Right lobe of liver (tissue), 4 donors: ENCODE measurements around the gene GNAI2.

Source experiments
- CTCF ChIP-seq, 4 donors: fragments of 200-600 bp in 3 of 4; fragments of 450-650 bp in 1 of 4; IDR thresholded peaks; one replicate each; pipeline versions ENCODE4 v1.5.1 to v1.8.0; 2016 to 2022; ENCODE audit warnings: antibody characterized with exemption in 4 of 4, mild to moderate bottlenecking in 2 of 4
- POLR2A ChIP-seq: fragments of 450-650 bp; IDR thresholded peaks from one replicate; pipeline ENCODE4 v1.6.1; 2017; ENCODE audit warnings: antibody characterized with exemption, mild to moderate bottlenecking
- donor health status: DM: no; HTN: no; CAD: no.
- donor health status: DM: no; HTN: no; CAD: no.
- donor health status: DM: no; HTN: yes; CAD: no.

- TF ChIP-seq POLR2A (no peak), CTCF (IDR thresholded peaks at IDR 0.05) (no peak)
Measured at GRCh38 chr3:50258029-50258680, 22.2 kb downstream of the GNAI2 start.
